22Rv1 (cell line): ENCODE data around the gene SH3PXD2A.

Experiments used
- H3K27ac ChIP-seq: fragments of 450-650 bp; 2 replicates; pipeline ENCODE4 v1.5.1; 2017
- ZFX ChIP-seq: fragments of 450-650 bp; IDR thresholded peaks from 2 replicates; pipeline ENCODE4 v1.6.1; 2017; ENCODE audit warnings: antibody characterized with exemption, borderline replicate concordance
- TF ChIP-seq, protein P1 (sequence below): fragments of 450-650 bp; IDR thresholded peaks from 2 replicates; pipeline ENCODE4 v1.5.1; 2017; ENCODE audit warnings: mild to moderate bottlenecking

The SH3PXD2A gene

DNA sequence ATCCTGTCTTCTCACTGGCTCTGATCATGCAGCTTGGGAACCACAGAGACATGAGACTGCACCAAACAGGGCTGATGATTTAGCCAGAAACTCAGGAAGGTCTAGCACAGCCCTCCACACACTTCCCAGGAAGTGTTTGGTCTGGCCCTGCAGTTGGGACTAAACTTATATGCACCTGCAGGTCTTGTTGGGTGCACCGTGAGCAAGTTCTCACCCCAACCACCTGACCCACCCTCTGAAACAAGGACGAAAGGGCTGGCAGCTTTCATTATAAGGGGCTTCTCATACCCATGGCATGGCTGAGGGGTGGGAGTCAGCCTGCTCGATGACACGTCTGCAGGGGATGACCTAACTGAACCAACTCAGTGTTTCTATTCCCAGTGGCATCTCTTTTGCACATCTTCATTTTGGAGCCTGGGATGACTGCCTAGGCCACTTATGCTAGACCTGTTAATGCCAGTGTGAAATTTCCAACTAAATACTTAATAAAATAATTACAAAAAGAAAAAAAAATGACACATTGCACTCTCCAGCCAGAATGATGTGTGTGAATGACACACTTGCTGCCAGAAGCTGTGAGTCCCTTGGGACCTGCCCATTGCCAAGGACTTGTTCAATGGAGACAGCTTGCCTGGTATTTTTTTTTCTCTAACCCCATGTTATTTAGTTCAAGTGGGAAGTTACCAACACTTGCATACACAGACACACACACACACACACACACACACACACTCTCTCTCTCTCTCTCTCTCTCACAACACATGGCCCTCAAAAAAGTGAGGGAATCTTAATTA lies 259.2 kb downstream of the SH3PXD2A start:
- TF ChIP-seq, protein P1, sequence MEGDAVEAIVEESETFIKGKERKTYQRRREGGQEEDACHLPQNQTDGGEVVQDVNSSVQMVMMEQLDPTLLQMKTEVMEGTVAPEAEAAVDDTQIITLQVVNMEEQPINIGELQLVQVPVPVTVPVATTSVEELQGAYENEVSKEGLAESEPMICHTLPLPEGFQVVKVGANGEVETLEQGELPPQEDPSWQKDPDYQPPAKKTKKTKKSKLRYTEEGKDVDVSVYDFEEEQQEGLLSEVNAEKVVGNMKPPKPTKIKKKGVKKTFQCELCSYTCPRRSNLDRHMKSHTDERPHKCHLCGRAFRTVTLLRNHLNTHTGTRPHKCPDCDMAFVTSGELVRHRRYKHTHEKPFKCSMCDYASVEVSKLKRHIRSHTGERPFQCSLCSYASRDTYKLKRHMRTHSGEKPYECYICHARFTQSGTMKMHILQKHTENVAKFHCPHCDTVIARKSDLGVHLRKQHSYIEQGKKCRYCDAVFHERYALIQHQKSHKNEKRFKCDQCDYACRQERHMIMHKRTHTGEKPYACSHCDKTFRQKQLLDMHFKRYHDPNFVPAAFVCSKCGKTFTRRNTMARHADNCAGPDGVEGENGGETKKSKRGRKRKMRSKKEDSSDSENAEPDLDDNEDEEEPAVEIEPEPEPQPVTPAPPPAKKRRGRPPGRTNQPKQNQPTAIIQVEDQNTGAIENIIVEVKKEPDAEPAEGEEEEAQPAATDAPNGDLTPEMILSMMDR: no peak
- no peak for TF ChIP-seq ZFX
- H3K27ac ChIP-seq: no peak overlapping the region

DNA sequence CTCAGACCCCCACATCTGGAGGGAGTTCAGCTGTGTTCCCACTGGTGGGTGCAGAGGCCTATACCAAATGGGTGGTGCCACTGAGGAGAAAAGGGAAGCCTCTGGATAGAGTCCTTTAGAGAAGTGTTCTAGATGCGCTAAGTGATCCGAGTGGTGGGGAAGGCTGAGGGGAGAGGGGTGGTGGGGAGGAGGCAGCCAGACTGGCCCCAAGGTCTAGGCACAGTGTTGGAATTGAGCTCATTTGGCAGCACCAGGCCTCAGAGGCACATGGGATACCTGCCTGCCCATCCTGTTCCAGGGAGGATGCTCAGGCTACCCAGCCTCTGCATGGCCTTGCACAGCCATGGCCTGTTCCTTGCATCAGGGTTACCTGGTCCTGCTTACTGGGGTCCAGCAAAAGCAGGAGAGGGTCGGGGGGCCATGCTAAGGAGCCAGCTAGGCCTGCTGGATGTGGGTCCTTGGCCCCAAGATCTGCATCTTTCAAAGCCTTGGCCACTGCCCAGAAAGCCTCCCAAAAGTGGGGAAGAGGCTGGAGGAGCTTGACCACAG lies 262.3 kb downstream of the SH3PXD2A start:
- TF ChIP-seq, protein P1: peak; percentile 64
- no peak for TF ChIP-seq ZFX
- no peak overlapping the region for H3K27ac ChIP-seq

DNA sequence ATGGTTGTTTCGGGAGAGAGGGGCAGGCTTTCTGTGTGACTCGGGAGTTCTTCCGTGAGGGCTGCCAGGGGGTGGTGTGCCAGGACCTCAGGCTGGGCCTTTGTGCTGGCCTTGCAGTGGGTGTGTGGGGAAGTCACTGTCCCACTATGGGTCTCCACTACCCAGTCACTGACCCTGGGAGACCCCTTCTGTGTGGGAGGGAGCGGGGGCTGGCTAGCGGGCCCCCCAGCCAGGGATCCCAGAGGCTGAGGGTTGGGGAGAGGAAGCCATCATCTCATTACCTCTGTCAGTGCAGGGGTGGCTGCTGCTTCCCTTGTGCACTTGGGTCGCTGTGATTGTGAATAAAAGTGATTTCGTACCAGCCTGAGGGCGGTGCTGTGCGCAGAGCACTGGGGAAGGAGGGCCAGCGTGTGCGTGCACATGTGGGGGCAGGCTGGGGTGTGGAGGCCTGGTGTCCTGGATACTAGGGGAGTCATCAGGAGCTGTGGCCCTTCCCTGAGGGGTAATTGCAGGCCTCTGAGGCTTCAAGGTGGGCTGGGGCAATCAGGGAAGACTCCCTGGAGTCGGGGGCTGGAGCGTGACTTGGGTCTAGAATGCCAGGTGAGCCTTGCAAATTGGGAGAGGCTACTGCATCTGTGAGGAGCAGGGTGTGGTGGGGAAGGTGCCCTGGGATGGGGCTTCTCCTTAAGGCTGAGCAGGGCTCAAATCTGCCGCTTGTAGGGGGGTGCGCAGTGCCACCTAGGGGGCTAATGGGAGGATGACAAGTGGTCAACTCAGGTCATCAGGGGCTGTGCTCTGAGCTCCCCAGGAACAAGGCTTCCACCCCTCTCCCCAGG lies 263.0 kb downstream of the SH3PXD2A start:
- TF ChIP-seq ZFX: no peak
- TF ChIP-seq, protein P1: peak; percentile 84
- no peak overlapping the region for H3K27ac ChIP-seq

DNA sequence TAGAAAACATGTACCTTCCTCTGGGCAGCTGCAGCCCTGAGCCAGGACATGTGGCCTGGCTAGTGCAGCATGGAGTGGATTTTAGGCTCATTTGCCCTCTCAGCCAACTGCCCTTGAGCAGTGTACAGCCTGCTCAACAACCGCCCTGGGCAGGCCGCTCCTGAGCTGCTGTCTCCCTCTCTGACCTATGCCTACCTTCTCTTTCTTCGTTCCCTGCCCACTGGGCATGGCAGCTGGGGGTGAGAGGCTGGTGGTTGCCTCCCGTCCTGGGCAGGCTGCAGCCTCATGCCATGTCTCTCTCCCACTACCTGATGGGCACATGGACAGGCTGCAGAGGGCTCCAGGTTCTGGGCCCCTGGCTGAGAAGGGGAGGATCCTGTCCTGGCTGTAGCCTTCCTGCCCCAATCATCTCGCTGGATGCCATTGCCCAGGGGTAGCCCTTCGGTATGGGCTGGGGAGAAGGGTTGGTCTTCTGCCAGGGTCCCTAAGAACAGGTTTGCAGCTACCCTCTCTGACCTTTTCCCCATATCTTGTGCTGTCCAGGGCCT lies 264.6 kb downstream of the SH3PXD2A start:
- TF ChIP-seq ZFX: no peak
- TF ChIP-seq, protein P1: no peak
- H3K27ac ChIP-seq: no peak overlapping the region

DNA sequence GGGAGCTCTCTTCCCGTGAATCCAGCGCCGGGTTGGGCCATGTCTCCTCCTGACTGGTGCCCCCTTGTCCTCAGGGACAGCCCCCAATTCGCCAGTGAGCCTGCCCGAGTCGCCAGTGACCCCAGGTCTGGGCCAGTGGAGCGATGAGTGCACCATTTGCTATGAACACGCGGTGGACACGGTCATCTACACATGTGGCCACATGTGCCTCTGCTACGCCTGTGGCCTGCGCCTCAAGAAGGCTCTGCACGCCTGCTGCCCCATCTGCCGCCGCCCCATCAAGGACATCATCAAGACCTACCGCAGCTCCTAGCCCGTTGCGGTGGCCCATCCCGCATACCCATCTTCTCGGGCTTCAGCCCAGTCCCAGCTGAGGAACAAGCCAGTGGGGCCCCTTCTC lies 265.3 kb downstream of the SH3PXD2A start:
- no peak overlapping the region for H3K27ac ChIP-seq
- TF ChIP-seq, protein P1: no peak
- TF ChIP-seq ZFX: no peak

DNA sequence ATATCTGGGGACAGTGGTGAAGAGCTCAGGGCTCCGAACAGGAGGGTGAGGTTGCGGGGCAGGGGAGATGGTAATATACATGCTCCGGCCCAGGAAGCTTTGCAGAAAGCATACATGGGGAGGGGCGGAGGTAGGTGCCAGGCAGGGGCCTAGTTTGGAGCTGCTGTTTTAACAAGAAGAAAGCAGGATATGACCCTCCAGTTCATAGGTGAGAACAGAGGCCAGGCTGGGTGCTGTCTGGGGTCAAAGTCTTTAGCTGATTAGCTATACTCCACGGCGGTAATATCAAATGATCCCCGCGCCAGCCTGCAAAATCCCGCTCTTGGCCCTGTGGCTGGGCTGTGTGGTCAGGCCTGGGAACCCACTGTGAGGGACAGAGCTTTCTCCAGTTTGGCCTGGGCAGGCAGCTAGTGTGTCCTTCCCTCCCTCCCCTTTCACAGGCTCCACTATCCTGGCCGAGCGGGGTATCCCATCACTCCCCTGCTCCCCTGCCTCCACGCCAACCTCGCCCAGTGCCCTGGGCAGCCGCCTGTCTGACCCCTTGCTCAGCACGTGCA lies 266.2 kb downstream of the SH3PXD2A start:
- no peak for TF ChIP-seq ZFX
- TF ChIP-seq, protein P1: no peak
- no peak overlapping the region for H3K27ac ChIP-seq
